Superior temporal gyrus (tissue), 1 donor: ENCODE data around the gene PPP6C.
"Not testable (repeated sequence)": the region's sequence is repeated elsewhere in the genome, so short reads cannot be mapped to it uniquely, and the experiment has no call there.

ENCODE experiments used
- DNase-seq: peaks from one replicate; pipeline ENCODE4 v3.0.0-alpha.2; 2016; ENCODE audit errors: extremely low spot score

PPP6C gene

DNA sequence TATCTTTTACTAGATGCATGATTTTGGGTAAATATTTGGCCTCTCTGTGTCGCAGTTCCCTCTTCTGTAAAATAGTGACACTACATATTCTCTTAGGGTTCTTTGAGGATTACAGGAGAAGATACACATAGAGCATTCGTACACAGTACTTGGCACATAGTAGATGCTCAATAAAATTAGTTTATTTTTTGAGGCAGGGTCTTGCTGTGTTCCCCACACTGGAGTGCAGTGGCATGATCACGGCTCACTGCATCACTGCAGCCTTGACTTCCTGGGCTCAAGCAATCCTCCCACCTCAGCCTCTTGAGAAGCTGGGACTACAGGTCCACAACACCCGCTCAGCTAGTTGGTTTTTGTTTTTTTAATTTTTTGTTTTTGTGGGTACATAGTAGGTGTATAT lies 47.9 kb downstream of the PPP6C start:
- no peak for DNase-seq

GRCh38 chr9:125141251-125141650 lies 48.4 kb downstream of the PPP6C start:
- no peak for DNase-seq

DNA sequence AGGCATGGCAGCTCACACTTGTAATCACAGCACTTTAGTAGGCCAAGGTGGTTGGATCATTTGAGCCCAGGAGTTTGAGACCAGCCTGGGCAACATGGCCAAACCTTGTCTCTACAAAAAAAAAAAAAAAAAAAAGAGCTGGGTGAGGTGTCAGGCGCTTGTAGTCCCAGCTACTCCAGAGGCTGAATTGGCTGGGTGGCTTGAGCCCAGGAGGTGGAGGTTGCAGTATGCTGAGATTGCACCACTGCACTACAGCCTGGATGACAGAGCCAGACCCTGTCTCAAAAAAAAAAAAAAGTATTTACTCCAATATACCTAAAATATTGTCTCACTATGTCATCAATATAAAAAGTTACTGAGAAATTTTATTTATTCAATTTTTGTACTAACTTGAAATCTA lies 49.0 kb downstream of the PPP6C start:
- DNase-seq: no peak

DNA sequence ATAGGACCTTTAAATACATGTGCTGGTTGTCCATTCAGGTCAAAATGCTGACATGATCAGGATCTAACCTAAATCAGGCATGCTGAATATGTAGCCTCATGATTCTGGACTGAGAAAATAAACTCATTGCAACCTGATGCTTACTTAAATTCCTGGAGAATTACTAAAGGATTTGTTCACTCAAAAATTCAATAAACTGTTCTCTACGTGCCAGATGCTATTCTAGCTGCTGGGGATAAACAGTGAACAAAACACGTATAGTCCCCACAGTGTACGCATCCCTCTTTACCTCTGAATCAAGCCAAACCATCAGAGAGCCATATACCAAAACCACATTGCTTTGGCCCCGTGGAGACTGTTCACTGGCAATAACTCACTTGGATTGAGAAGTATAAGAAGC lies 52.4 kb downstream of the PPP6C start:
- no peak for DNase-seq

- DNase-seq: no peak
Observed at GRCh38 chr9:125134976-125135375, 54.6 kb downstream of the PPP6C start.

DNA sequence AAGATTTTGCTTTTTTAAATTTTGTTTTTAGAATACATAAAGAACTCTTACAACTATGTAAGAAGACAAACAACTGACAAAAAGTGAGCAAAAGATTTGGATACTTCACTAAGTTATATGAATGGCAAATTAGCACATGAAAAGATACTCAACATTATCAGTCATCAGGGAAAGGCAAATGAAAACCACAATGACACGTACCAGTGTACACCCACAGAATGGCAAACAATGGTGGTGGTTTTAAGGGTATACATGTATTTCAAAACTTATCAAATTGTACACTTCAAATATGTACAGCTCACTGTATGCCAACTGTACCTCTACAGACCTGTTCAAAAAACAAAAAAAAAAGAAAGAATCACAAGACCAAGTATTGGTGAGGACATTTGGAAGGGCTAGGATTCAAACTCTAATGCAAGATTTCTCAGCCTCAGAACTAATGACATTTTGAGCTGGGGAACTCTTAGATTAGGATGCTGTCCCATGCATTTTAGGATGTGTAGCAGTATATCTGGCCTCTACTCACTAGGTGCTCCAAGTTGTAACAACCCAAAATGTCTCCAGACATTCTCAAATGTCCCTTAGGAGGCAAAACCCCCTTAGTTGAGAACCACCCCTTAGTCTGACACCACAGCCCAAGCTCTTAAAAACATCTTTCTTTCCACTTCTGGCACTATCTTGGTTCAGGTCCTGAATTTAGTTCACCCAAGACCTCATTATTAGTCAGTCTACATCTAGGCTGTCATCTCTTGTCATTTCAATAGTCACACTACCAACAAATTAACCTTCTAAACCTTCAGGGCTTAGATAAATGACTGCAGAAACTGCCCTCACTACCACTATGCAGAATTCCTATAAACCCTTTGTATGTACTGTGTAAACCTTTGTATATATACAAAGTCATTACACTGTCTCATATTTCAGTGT lies 55.9 kb downstream of the PPP6C start:
- no peak for DNase-seq

DNA sequence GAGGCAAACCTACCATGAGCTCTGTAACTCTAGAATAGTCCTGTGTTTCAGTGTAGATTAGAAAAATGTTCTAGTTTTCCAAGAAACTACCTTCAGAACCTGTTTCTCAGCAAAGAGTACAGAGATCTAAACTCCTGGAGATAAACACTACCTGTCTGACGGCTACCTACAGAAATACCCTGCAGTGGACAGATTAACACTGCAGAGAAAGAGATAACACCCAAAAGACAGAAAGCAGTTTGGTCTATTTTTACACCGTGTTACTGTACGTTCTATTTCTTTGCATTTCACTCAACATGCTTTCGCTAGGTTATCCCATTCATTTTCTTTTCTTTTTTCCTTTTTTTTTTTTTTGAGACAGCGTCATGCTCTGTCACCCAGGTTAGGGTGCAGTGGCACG lies 57.8 kb downstream of the PPP6C start:
- DNase-seq: no peak

DNA sequence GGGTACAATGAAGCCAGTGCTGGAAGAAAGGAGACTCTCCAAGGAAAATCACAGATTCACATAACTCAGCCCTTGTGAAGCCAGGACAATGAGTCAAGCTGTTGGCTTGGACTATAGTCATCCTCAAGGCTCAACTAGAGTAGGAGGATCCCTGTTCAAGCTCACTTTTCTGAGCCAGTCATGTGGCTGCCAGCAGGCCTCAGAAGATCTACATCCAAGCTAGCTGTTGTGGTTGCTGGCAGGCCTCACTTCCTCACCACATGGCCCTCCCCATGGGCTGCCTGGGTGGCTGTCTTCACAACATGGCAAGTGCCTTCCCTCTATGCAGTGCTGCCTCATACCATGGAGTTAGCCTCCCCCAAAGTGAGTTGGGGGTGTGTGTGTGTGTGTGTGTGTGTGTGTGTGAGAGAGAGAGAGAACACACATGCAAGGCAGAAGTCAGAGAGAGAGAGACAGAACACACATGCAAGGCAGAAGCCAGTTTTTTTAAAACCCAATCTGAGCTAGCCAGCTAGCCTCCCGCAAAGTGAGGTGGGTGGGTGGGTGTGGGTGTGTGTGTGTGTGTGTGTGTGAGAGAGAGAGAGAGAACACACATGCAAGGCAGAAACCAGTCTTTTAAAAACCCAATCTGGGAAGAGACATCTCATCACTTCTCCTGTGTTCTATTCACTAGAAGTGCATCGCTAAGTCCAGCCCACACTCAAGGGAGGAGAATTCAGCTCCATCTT lies 63.4 kb downstream of the PPP6C start:
- DNase-seq: peak; percentile 76

- DNase-seq: no peak
Observed at GRCh38 chr9:125125523-125125922, 64.1 kb downstream of the PPP6C start.

- DNase-seq: no peak
Observed at GRCh38 chr9:125121146-125121545, 68.5 kb downstream of the PPP6C start.

DNA sequence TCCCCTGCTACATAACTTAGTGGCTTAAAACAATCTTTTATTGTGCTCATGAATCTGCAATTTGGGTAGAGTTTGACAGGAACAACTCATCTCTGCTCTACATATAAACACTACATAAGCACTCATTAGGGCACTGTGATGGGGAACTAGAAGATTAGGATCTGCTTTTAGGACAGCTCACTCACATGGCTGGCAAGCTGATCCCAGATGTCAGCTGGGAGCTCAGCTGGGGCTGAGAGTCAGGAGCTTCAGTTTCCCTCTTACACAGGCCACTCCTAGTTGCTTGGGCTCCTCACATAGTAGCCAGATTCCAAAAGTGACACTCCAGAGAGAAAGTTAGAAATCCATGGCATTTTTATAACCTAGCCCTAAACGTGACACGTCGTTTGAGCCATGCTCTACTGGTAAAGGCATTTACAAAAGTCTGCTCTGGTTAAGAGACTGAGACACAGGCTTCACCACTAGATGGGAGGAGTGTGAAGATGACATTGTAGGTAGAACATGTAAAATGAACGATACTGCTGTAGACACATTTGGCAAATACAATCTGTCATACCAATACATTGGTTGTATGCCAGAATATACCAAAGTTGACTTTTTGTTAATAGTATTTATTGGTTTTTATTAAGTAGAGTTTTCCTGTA lies 69.8 kb downstream of the PPP6C start:
- DNase-seq: no peak

- DNase-seq: not testable (repeated sequence)
Observed at GRCh38 chr9:125118696-125119095, 70.9 kb downstream of the PPP6C start.

- not testable (repeated sequence) for DNase-seq
Observed at GRCh38 chr9:125114503-125114902, 75.1 kb downstream of the PPP6C start.

DNA sequence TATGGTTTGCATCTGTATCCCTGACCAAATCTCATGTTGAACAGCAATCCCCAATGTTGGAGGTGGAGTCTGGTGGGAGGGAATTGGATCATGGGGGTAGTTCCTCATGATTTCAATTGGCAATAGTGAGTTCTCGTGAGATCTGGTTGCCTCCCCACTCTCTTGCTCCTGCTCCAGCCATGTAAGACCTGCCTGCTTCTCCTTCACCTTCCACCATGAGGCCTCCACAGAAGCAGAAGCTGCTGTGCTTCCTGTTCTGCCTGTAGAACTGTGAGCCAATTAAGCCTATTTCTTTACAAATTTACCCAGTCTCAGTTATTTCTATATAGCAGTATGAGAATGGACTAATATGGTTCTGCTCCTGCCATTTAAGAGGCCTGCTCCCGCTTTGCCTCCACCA lies 79.1 kb downstream of the PPP6C start:
- no peak for DNase-seq

- not testable (repeated sequence) for DNase-seq
Observed at GRCh38 chr9:125108541-125108940, 81.1 kb downstream of the PPP6C start.

- DNase-seq: no peak
Observed at GRCh38 chr9:125106285-125106893, 83.2 kb downstream of the PPP6C start.

GRCh38 chr9:125103770-125104460 lies 85.7 kb downstream of the PPP6C start:
- no peak for DNase-seq

- DNase-seq: no peak
Observed at GRCh38 chr9:125103021-125103420, 86.6 kb downstream of the PPP6C start.

DNA sequence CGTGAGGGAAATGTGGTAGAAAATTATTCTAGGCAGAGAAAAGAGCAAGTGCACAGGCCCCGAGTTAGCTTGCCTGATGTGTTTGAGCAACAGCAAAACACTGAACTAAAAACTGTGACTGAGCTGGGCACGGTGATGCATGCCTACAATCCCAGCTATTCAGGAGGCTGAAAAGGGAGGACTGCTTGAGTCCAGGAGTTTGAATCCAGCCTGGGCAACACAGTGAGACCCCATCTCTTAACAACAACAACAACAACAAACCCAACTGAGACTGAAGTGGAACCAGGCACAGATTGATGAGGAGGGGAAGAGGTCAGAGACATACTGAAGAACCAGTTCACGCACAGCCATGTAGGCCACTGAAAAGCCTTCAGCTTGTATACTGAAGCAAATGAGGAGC lies 88.8 kb downstream of the PPP6C start:
- no peak for DNase-seq

GRCh38 chr9:125099816-125100215 lies 89.8 kb downstream of the PPP6C start:
- DNase-seq: no peak
